Right lobe of liver (tissue), 4 donors: ENCODE measurements around the gene HORMAD2.

Source experiments
- POLR2A ChIP-seq: fragments of 450-650 bp; IDR thresholded peaks from one replicate; pipeline ENCODE4 v1.6.1; 2017; ENCODE audit warnings: antibody characterized with exemption, mild to moderate bottlenecking
- TF ChIP-seq, protein P1 (sequence below), 4 donors: fragments of 200-600 bp in 3 of 4; fragments of 450-650 bp in 1 of 4; IDR thresholded peaks; one replicate each; pipeline versions ENCODE4 v1.5.1 to v1.8.0; 2016 to 2022; ENCODE audit warnings: antibody characterized with exemption in 4 of 4, mild to moderate bottlenecking in 2 of 4
- donor health status: DM: no; HTN: no; CAD: no.
- donor health status: DM: no; HTN: no; CAD: no.
- donor health status: DM: no; HTN: yes; CAD: no.

DNA sequence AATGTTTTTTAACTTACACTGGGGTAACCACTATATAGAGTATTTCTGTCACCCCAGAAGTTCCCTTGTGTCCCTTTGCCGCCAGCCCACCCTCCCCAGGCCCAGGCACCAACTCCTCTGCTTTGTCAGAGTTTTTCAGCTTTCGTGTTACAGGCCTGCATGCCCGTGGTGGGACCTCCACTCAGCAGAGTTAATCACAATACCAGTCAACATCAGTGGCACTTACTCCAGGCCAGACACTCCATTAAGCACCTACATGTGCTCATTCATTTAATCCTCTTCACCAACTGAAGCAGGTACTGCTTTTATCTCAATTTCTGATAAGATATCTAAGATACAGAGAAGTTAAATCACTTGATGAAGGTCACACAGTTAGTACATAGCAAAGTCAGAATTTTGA, 103.0 kb downstream of the HORMAD2 start:
- TF ChIP-seq, protein P1, sequence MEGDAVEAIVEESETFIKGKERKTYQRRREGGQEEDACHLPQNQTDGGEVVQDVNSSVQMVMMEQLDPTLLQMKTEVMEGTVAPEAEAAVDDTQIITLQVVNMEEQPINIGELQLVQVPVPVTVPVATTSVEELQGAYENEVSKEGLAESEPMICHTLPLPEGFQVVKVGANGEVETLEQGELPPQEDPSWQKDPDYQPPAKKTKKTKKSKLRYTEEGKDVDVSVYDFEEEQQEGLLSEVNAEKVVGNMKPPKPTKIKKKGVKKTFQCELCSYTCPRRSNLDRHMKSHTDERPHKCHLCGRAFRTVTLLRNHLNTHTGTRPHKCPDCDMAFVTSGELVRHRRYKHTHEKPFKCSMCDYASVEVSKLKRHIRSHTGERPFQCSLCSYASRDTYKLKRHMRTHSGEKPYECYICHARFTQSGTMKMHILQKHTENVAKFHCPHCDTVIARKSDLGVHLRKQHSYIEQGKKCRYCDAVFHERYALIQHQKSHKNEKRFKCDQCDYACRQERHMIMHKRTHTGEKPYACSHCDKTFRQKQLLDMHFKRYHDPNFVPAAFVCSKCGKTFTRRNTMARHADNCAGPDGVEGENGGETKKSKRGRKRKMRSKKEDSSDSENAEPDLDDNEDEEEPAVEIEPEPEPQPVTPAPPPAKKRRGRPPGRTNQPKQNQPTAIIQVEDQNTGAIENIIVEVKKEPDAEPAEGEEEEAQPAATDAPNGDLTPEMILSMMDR (IDR thresholded peaks at IDR 0.05) = no peak
- no peak for TF ChIP-seq POLR2A
